SKM-1 (cell line): ENCODE data around the gene MT1G.
"Not testable (repeated sequence)": the region's sequence is repeated elsewhere in the genome, so short reads cannot be mapped to it uniquely, and the experiment has no call there.

Source experiments
- DNase-seq: peaks from one replicate; lab custom pipeline; 2025; ENCODE audit not compliant: unreplicated experiment; lab: John Stamatoyannopoulos, UW

MT1G gene

DNA sequence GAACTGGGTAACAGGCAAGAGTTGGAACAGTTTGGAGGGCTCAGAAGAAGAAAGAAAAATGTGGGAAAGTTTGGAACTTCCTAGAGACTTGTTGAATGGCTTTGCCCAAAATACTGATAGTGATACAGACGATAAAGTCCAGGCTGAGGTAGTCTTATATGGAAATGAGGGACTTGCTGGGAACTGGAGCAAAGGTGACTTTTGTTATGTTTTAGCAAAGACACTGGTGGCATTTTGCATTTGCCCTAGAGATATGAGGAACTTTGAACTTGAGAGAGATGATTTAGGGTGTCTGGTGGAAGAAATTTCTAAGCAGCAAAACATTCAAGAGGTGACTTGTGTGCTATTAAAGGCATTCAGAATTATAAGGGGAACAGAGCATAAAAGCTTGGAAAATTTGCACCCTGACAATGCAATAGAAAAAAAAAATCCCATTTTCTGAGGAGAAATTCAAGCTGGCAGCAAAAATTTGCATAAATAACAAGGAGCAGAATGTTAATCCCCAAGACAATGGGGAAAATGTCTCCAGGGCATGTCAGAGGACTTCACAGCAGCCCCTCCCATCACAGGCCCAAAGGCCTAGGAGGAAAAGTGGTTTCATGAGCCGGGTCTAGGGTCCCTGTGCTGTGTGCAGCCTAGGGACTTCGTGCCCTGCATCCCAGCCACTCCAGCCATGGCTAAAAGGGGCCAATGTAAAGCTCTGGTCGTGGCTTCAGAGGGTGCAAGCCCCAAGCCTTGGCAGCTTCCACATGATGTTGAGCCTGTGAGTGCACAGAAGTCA is 46.0 kb downstream of the MT1G start:
- not testable (repeated sequence) for DNase-seq

DNA sequence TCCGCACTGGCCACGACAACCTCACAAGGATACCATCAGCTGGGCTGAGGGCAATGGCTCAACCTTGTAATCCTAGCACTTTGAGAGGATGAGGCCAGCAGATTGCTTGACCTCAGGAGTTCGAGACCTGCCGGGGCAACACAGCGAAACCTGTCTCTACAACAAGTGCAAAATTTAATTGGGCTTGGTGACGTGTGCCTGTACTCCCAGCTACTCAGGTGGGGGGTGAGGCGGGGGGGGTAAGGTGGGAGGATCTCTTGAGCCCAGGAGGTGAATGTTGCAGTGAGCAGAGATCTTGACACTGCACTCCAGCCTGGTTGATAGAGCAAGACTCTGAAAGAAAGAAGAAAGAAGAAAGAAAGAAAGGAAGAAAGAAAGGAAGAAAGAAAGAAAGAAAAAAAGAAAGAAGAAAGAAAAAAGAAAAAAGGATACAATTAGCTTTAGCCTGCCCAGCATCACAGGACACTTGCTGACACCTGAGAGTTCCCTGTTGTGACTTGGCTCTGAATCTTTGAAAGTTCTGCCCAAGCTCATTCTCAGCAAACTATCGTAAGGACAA is 47.4 kb downstream of the MT1G start:
- no peak for DNase-seq

DNA sequence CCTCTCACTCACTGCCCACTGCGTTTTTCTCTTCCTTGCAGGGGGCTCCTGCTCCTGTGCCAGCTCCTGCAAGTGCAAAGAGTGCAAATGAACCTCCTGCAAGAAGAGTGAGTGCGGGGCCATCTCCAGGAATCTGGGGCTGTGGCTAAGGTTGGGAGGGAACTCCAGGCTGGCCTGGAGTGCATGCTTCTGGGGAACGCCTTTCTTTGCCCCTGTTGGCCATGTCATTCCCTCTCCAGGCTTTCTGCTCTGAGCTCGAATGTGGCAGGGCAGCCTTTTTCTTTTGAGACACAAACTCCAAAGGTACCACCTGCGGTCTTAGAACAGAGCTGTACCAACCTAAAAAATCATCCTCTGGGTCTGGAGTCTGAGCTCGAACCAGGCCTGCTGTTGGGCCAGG is 49.7 kb downstream of the MT1G start:
- no peak for DNase-seq

DNA sequence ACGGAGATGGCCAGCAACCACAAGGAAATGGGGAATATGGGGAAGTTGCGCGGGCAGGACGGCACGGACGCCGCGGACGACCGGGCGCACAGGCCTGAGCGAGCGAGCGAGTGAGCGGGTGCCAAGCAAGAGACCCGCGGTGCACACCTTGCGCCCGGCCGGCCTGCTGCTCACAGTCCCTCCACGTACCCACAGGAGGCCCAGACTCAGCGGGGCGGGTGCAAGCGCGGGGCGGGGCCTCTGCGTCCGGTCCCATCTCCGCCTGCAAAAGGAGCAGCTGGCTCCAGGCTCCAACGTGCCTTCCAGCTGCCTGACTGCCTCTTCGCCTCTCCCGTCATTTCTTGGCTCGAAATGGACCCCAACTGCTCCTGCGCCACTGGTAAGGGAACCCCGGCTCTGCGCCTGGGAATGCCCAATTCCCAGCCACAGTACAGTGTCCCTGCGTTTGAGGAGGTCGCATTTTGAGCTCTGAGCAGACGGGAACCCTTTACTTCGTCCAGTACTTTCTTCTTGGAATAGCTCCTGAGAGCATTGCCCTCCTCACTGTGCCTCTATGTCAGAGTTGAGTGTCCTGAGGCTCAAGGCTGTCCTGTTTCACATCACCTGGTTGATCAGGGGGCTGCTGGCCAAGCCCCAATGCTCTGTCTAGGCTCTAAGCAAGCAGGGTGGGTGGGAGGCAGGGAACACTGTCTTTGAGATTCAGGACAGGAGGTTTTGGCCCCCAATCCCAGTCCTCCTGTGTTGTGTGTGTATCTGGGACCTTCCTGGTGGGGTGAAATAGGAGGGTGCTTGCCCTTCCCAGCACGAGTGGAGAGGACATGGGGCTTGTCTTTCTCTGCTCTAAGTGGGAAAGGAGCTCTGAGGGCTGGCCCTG is 50.4 kb downstream of the MT1G start:
- DNase-seq: no peak
